Type B pancreatic cell (in vitro differentiated cells): ENCODE data around the gene RGS17. TPM values are rescaled to one million over a fixed set of nuclear protein-coding genes. Genes with fewer than 3 reads are reported as not detected.

Experiments used
- DNase-seq: peaks from one replicate; pipeline ENCODE4 v3.0.0; 2021; ENCODE audit warnings: mixed read lengths; ENCODE audit not compliant: unreplicated experiment; ENCODE audit errors: extremely low spot score
- H3K27ac Mint-ChIP-seq: 2 replicates; pipeline ENCODE4 v1.8.0; 2021; ENCODE audit warnings: mild to moderate bottlenecking, mixed read lengths
- H3K27me3 Mint-ChIP-seq: 2 replicates; pipeline ENCODE4 v1.8.0; 2021; ENCODE audit warnings: mixed read lengths
- H3K36me3 Mint-ChIP-seq: 2 replicates; pipeline ENCODE4 v1.8.0; 2021; ENCODE audit warnings: mixed read lengths
- H3K4me1 Mint-ChIP-seq: one replicate; pipeline ENCODE4 v1.8.0; 2021; ENCODE audit warnings: mixed read lengths; ENCODE audit not compliant: unreplicated experiment
- H3K4me3 Mint-ChIP-seq: 2 replicates; pipeline ENCODE4 v1.8.0; 2021; ENCODE audit warnings: mild to moderate bottlenecking, mixed read lengths
- H3K9me3 Mint-ChIP-seq: 2 replicates; pipeline ENCODE4 v1.8.0; 2021; ENCODE audit warnings: mixed read lengths
- CTCF ChIP-seq: fragments of 200-600 bp; sonication (generic); conservative IDR thresholded peaks from 2 replicates; pipeline ENCODE4 v1.5.0; 2021; ENCODE audit warnings: antibody characterized with exemption, mild to moderate bottlenecking
- total RNA-seq: library from RNA; stranded (reverse); gene quantifications from 2 replicates; pipeline ENCODE4 v1.2.1, GENCODE V29; 2021; ENCODE audit warnings: low replicate concordance

The RGS17 gene
- total RNA-seq, 1 donor from 2014 or later = 3.7 TPM

DNA sequence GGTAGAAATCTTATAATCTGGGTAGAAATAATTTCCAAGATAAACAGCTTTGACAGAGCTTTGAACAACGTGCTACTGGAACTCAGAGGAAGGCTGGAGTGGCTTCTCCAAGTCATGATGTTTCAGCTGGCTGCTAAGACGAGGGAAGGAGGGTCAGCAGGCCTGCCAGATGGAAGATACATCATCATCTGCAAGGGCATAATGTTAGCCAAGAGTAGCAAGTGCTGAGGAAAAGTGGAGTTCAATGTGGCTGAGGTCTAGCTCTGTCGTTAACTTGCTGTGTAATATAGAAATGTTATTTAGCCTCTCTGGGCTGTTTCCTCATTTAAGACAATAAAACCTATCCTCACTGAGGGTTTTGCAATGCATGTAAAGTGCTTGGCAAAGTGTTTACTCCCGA lies 35.1 kb downstream of the RGS17 start:
- TF ChIP-seq CTCF = no peak
- Mint-ChIP-seq H3K27me3 (no peaks in the 10 kb centered on the region), H3K27ac (no peak overlapping the region), H3K4me1 (peaks cover 8% of the 10 kb centered on the region), H3K4me3 (no peak overlapping the region), H3K36me3 (no peaks in the 10 kb centered on the region), H3K9me3 (no peaks in the 10 kb centered on the region)
- no peak for DNase-seq

DNA sequence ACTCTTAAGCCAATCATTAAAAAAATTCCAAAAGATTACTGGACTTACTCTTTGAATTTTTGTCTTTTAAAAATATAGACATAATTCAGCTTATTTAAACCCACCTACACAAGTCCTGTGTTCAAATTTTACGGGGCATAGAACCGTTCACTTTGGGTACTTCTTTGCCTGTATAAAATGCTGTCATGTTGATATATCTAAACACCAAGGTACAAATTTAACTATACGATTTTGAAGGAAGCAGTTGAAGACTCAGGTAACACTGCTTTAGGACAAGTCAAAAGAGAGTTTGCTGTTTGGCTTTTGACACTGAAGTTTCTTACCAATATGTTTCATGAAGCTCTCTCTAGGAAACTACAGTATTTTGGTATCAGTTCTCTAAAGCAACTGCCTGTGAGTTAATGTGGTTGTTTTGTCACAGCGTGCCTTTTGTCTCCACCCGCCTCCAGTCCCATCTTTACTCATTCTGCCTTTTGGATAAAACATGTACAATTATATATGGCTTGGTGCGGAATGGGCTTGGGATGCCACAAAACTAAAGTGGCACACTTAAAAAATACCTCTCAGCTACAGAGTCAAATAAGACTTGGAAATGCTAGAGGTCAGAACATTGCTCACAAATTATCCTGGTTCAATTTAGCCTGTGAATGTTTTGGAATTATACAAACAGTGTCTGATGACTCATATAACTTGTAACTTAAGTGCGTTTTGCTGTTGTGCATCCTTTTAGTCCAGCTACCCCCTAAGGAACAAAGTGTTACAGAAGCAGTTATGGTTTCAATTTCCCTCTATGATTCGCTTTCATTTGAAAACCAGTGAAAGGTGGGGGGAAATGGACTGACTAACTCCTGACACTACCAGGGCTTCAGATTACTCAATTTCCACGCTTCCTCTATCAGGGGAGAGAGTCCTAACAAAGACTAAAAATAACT lies 38.7 kb downstream of the RGS17 start:
- Mint-ChIP-seq H3K4me3 (no peak overlapping the region), H3K27me3 (no peaks in the 10 kb centered on the region), H3K4me1 (peaks cover 8% of the 10 kb centered on the region), H3K36me3 (no peaks in the 10 kb centered on the region), H3K9me3 (no peaks in the 10 kb centered on the region), H3K27ac (no peak overlapping the region)
- TF ChIP-seq CTCF = no peak
- no peak for DNase-seq

GRCh38 chr6:153090241-153090930 lies 40.7 kb downstream of the RGS17 start:
- no peak overlapping the region for H3K27ac Mint-ChIP-seq
- H3K36me3 Mint-ChIP-seq = no peaks in the 10 kb centered on the region
- no peak for TF ChIP-seq CTCF
- no peaks in the 10 kb centered on the region for H3K9me3 Mint-ChIP-seq
- H3K4me3 Mint-ChIP-seq = no peak overlapping the region
- H3K4me1 Mint-ChIP-seq = peaks cover 8% of the 10 kb centered on the region
- no peaks in the 10 kb centered on the region for H3K27me3 Mint-ChIP-seq
- no peak for DNase-seq

- no peak for DNase-seq
- H3K4me3 Mint-ChIP-seq = no peak overlapping the region
- no peak overlapping the region for H3K27ac Mint-ChIP-seq
- H3K4me1 Mint-ChIP-seq = peaks cover 8% of the 10 kb centered on the region
- H3K36me3 Mint-ChIP-seq = no peaks in the 10 kb centered on the region
- no peaks in the 10 kb centered on the region for H3K27me3 Mint-ChIP-seq
- TF ChIP-seq CTCF = no peak
- no peaks in the 10 kb centered on the region for H3K9me3 Mint-ChIP-seq
These were observed 42.3 kb downstream of the RGS17 start for GRCh38 chr6:153088796-153089195.

GRCh38 chr6:153087436-153087835 lies 43.6 kb downstream of the RGS17 start:
- Mint-ChIP-seq H3K9me3 (no peaks in the 10 kb centered on the region), H3K4me3 (no peak overlapping the region), H3K27ac (no peak overlapping the region), H3K27me3 (no peaks in the 10 kb centered on the region), H3K36me3 (no peaks in the 10 kb centered on the region), H3K4me1 (peaks cover 4% of the 10 kb centered on the region)
- DNase-seq = no peak
- TF ChIP-seq CTCF = no peak
